Measurements from ENCODE around the gene VPS13C. TPM values are rescaled to one million over a fixed set of nuclear protein-coding genes. Genes with fewer than 3 reads are reported as not detected.

VPS13C gene
- total RNA-seq, 1 experiment from 2014 or later, result 40.0 TPM

- TF ChIP-seq, protein P1, sequence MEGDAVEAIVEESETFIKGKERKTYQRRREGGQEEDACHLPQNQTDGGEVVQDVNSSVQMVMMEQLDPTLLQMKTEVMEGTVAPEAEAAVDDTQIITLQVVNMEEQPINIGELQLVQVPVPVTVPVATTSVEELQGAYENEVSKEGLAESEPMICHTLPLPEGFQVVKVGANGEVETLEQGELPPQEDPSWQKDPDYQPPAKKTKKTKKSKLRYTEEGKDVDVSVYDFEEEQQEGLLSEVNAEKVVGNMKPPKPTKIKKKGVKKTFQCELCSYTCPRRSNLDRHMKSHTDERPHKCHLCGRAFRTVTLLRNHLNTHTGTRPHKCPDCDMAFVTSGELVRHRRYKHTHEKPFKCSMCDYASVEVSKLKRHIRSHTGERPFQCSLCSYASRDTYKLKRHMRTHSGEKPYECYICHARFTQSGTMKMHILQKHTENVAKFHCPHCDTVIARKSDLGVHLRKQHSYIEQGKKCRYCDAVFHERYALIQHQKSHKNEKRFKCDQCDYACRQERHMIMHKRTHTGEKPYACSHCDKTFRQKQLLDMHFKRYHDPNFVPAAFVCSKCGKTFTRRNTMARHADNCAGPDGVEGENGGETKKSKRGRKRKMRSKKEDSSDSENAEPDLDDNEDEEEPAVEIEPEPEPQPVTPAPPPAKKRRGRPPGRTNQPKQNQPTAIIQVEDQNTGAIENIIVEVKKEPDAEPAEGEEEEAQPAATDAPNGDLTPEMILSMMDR (conservative IDR thresholded peaks at IDR 0.05), result no peak
- TF ChIP-seq EZH2 (IDR thresholded peaks at IDR 0.05; ENCODE audit: low read depth), result no peak
- CTCF ChIA-PET, result no interaction called here
- H3K4me1 ChIP-seq (replicated peaks; ENCODE audit: insufficient read depth), result no peaks in the 10 kb centered on the region
- intact Hi-C loops (cut with micrococcal nuclease; ENCODE audit: unreplicated experiment), result no loop called here
- POLR2A ChIA-PET (ENCODE audit: unreplicated experiment), result no interaction called here
- no peaks in the 10 kb centered on the region for H3K9me3 ChIP-seq (ENCODE audit: insufficient read depth, low read depth)
- BruUV-seq (replicated peaks), result no TSS peak
- no peak overlapping the region for H3K4me2 ChIP-seq
- H3K36me3 ChIP-seq (ENCODE audit: low read depth), result no peaks in the 10 kb centered on the region
- no peaks in the 10 kb centered on the region for H3K27me3 ChIP-seq (ENCODE audit: insufficient read depth, low read depth)
- H3K27ac ChIP-seq, result no peak overlapping the region
- no peaks in the 10 kb centered on the region for H4K20me1 ChIP-seq (ENCODE audit: insufficient read depth)
- DNase-seq, result no peak
- no peaks in the 10 kb centered on the region for H3K79me2 ChIP-seq (ENCODE audit: low read depth)
- H3K4me3 ChIP-seq, result no peak overlapping the region
- H2AFZ ChIP-seq, result no peak overlapping the region
- H3F3A ChIP-seq (ENCODE audit: insufficient read depth, low read depth), result no peaks in the 10 kb centered on the region
- H3K9me2 ChIP-seq (ENCODE audit: insufficient read depth), result no peaks in the 10 kb centered on the region
Measured at GRCh38 chr15:61929452-61929851, 130.8 kb downstream of the VPS13C start.

GRCh38 chr15:61923173-61923572 lies 137.1 kb downstream of the VPS13C start:
- no TSS peak for BruUV-seq (replicated peaks)
- no peaks in the 10 kb centered on the region; the same call in 1 of the 2 replicates for H3F3A ChIP-seq (ENCODE audit: insufficient read depth, low read depth)
- H3K4me3 ChIP-seq, result no peak overlapping the region
- H3K79me2 ChIP-seq (ENCODE audit: low read depth), result no peaks in the 10 kb centered on the region
- H3K36me3 ChIP-seq (ENCODE audit: low read depth), result no peaks in the 10 kb centered on the region; the same call in 1 of the 2 replicates
- H4K20me1 ChIP-seq (ENCODE audit: insufficient read depth), result no peaks in the 10 kb centered on the region; the same call in 1 of the 2 replicates
- no peak for DNase-seq
- no peak overlapping the region for H2AFZ ChIP-seq
- TF ChIP-seq EZH2 (IDR thresholded peaks at IDR 0.05; ENCODE audit: low read depth), result no peak
- TF ChIP-seq, protein P1 (conservative IDR thresholded peaks at IDR 0.05), result no peak
- no peak overlapping the region for H3K27ac ChIP-seq
- H3K4me1 ChIP-seq (replicated peaks; ENCODE audit: insufficient read depth), result 0 out of 2 replicates have a peak, but pooled peaks cover 4% of the 10 kb centered on the region
- no peak overlapping the region for H3K4me2 ChIP-seq
- no peaks in the 10 kb centered on the region for H3K9me2 ChIP-seq (ENCODE audit: insufficient read depth)
- ChIA-PET POLR2A (ENCODE audit: unreplicated experiment) (no interaction called here), CTCF (no interaction called here)
- H3K27me3 ChIP-seq (ENCODE audit: insufficient read depth, low read depth), result no peaks in the 10 kb centered on the region
- intact Hi-C loops (cut with micrococcal nuclease; ENCODE audit: unreplicated experiment), result loop anchor here (5.0 kb wide), 1 partner anchor 329 kb away; no protein-coding TSS in a partner anchor
- H3K9me3 ChIP-seq (ENCODE audit: insufficient read depth, low read depth), result no peaks in the 10 kb centered on the region

GRCh38 chr15:61921093-61921492 lies 139.2 kb downstream of the VPS13C start:
- no peaks in the 10 kb centered on the region for H3K79me2 ChIP-seq (ENCODE audit: low read depth)
- H3K27ac ChIP-seq, result peak overlapping the region; percentile 26; the same call in 1 of the 2 replicates
- 0 out of 2 replicates have a peak, but pooled peaks cover 4% of the 10 kb centered on the region for H3K4me1 ChIP-seq (replicated peaks; ENCODE audit: insufficient read depth)
- H3K36me3 ChIP-seq (ENCODE audit: low read depth), result no peaks in the 10 kb centered on the region; the same call in 1 of the 2 replicates
- DNase-seq, result peak in 1 of 2 experiments; percentile 37
- TF ChIP-seq, protein P1 (conservative IDR thresholded peaks at IDR 0.05), result no peak
- no peak for TF ChIP-seq EZH2 (IDR thresholded peaks at IDR 0.05; ENCODE audit: low read depth)
- no peaks in the 10 kb centered on the region for H3K9me3 ChIP-seq (ENCODE audit: insufficient read depth, low read depth)
- intact Hi-C loops (cut with micrococcal nuclease; ENCODE audit: unreplicated experiment), result loop anchor here (5.0 kb wide), 1 partner anchor 331 kb away; no protein-coding TSS in a partner anchor
- H3K9me2 ChIP-seq (ENCODE audit: insufficient read depth), result no peaks in the 10 kb centered on the region
- ChIA-PET CTCF (no interaction called here), POLR2A (ENCODE audit: unreplicated experiment) (no interaction called here)
- no peak overlapping the region for H2AFZ ChIP-seq
- BruUV-seq (replicated peaks), result no TSS peak
- H4K20me1 ChIP-seq (ENCODE audit: insufficient read depth), result no peaks in the 10 kb centered on the region; the same call in 1 of the 2 replicates
- H3K4me2 ChIP-seq, result no peak overlapping the region
- H3K27me3 ChIP-seq (ENCODE audit: insufficient read depth, low read depth), result no peaks in the 10 kb centered on the region
- no peak overlapping the region for H3K4me3 ChIP-seq
- no peaks in the 10 kb centered on the region; the same call in 1 of the 2 replicates for H3F3A ChIP-seq (ENCODE audit: insufficient read depth, low read depth)
